GM18873 (cell line): ENCODE data around the gene CCDC71.

Source experiments
- ATAC-seq: cut with Tn5 transposase; IDR thresholded peaks from one replicate; pipeline ENCODE4 v1.9.1; 2021; ENCODE audit warnings: mild to moderate bottlenecking, moderate library complexity, moderate number of reproducible peaks; ENCODE audit not compliant: unreplicated experiment, low FRiP score

The CCDC71 gene

GRCh38 chr3:49171119-49171774 lies 5.1 kb upstream of the CCDC71 start, which contains the start of gene KLHDC8B:
Gene KLHDC8B, plus strand, starts transcription at chr3:49171598. Its CDS starts 1,172 bp downstream, at chr3:49172770.
- ATAC-seq, result no peak

DNA sequence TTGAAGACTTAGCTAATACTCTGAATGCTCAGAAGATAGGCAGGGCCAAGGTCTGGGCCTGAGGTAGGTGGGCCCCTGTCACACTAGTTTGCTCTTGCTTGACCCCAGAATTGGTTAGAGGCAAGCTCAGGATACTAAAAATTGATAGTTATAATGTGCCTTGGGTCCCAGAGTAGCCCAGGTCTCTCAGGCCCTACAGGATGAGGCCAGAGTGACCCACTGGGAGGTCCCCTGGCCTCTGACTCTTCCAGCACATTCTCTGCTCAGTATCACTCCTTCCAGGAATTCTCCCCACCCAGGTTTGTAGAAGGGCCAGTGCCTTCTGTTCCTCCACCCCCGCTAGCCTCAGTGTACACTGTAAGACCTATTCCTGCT lies 4.6 kb upstream of the CCDC71 start:
- ATAC-seq, result no peak

GRCh38 chr3:49166752-49167556 lies 823 bp upstream of the CCDC71 start:
- no peak for ATAC-seq

GRCh38 chr3:49164983-49165720 lies 979 bp downstream of the CCDC71 start:
- no peak for ATAC-seq

DNA sequence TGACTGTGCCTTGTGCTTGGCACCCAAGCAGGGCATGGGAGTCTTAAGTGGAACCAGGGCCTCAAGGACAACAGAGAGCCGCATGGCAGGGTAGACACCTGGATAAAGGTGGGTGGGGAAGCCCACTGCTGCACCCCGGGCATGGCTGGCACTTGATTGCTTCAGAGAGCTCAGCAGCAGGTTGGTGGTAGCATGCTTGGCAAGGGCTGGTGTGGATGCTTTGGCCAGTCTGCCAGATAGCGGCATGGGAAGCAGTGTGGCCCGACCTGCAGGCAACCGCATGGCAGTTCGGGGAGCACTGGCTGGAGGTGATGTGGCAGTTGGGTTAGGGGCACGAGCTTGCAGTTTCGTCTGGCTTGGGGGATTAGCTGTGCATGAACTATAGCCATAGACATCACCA lies 2.5 kb downstream of the CCDC71 start:
- no peak for ATAC-seq

GRCh38 chr3:49162751-49163419 lies 3.2 kb downstream of the CCDC71 start:
- no peak for ATAC-seq

GRCh38 chr3:49161808-49162530 lies 4.2 kb downstream of the CCDC71 start:
- ATAC-seq, result no peak

DNA sequence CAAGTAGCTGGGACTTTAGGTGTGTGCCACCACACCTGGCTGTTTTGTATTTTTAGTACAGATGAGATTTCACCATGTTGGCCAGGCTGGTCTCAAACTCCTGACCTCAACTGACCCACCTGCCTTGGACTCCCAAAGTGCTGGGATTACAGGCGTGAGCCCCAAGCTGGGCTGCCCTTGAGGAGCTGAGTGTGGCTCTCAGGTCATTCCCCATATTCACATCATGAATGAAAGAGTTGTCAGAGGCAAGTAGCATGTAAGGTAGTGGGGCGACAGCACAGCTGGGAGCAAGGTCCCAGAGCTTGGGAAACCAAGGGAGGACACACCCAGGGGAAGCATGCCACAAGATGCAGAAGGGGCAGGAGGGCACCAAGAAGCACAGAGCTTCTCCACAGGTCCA lies 4.9 kb downstream of the CCDC71 start:
- ATAC-seq, result no peak

DNA sequence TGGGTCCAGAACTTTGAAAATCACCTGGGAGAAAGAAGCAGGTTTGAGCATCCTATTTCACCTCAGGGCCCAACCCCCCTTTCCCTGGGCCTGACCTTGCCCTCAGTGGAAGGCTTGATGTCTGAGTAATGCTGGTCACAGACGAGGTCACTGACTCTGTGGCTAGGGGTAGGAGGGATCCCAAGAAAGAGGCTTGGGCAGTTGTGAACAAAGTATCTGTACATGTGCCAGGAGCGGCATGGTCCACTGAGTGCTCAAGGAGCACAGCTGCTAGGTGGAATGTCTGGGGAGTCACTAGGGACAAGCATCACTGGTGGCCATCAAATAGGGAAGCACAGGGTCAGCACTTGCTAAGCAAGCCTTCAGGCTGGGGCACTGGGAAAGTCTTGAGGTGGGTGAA lies 7.3 kb downstream of the CCDC71 start:
- ATAC-seq, result no peak

DNA sequence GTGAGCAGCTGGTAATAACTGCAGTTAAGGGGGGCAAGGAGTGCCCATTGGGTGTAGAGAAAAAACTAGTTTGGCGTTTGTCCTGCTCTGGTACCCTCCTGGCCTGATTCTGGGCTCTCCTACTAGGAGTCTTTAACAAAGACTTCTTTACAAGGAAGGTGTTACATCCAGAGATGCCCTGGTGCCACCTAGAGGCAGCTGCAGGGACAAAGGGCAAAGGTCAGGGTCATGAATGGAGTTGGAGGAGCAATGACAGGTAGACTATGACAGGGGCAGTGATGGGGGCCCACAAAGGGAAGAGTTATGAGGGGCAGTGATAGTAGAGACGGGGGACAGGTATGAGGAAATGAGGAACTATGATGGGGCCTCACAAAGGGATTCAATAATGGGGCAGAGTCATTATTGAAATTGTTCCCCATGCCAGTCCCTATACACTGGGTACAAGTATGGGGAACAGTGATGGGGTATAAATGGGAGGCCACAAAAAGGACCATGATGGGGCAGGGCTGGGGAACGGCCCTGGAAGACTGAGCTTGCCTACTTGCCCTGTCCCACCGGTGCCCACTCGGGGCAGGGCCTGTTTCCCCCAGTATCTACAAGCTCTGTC lies 7.9 kb downstream of the CCDC71 start:
- ATAC-seq, result no peak

DNA sequence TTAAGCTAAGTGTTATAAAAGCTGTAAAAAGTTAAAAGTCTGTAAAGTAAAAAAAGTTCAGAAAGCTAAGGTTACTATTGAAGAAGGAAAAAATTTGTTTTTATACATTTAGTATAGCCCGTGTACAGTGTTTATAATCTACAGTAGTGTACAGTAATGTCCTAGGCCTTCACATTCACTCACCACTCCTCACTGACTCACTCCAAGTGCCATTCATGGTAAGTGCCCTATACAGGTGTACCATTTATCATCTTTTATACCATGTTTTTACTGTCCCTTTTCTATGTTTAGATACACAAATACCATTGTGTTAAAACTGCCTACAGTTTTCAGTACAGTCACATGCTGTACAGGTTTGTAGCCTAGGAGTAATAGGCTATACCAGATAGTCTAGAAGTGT lies 8.8 kb downstream of the CCDC71 start:
- ATAC-seq, result no peak

DNA sequence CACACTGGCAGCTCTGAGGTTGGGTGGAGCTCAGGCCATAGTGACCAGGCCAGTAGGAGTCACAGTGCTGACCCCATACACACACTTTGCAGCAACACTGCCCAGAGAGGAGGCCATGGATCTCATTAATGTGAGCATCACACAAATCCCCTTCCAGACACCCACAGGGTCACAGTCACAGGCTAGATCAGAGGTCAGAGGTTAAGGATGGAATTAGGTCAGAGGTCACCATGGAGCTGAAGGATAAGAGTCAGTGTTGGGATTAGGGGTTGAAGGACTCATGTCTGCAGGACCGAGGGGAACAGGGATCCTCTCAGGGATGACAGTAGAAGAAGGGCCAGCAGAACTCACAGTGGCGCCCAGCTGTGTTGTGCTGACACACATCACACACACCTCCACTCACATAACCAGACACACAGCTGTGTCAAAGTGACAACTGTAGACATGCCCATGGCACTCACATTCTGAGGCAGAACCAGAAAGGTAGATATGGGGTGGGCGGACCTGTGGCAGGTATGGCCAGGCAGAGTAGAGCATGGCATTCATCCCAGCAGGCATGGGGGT lies 12.7 kb downstream of the CCDC71 start:
- ATAC-seq, result no peak

- ATAC-seq, result no peak
Observed at GRCh38 chr3:49151610-49152009, 14.5 kb downstream of the CCDC71 start.

DNA sequence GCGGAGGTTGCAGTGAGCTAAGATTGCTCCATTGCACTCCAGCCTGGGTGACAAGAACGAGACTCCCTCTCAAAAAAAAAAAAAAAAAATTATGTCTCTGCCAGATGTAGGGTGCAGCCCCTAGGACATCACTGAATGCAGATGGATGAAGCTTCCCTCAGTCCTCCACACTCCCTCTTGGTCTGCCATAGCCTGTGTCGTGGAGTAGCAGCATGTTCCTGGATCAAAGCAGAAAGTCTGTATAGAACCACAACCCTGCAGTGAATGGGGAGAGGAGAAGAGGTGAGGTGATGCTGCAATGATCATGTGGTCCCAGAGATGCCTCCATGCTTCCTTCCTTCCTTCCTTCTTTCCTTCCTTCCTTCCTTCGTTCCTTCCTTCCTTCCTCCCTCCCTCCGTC lies 18.0 kb downstream of the CCDC71 start:
- ATAC-seq, result no peak

DNA sequence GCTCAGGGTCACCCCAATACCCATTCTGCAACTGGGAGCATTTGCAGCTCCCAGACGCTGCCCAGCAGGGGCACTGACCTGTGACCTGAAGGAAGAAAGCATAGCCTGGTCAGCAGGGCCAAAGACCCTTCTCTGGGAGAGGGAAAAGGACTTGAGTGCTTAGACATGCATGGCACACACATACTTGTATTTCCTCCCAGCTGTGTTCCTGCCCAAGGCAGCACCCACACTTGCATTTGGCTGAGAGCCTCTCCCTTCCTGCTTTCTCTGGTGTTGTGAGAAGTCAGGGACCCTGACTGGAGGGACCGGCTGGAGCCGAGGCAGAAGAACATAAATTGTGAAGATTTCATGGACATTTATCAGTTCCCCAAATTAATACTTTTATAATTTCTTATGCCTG lies 26.1 kb downstream of the CCDC71 start:
- ATAC-seq, result no peak

DNA sequence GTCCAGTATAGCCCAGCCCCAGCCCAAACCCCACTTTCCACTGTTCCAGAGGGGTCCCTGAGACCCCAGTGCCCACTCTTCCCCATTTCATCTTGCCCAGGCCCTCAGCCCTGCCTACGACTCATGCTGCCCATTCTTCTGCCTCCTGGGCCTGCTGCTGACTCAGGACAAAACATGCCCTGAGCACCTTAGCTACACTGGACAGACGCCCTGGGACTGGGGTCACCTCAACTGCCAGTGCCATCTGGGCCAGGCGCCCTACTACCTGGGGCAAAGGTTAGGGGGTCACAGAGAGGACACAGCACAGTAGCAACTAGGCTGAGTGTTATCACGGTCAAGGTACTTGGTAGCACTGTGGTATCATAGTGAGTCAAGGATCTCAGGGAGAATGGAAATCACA lies 30.6 kb downstream of the CCDC71 start:
- ATAC-seq, result no peak

DNA sequence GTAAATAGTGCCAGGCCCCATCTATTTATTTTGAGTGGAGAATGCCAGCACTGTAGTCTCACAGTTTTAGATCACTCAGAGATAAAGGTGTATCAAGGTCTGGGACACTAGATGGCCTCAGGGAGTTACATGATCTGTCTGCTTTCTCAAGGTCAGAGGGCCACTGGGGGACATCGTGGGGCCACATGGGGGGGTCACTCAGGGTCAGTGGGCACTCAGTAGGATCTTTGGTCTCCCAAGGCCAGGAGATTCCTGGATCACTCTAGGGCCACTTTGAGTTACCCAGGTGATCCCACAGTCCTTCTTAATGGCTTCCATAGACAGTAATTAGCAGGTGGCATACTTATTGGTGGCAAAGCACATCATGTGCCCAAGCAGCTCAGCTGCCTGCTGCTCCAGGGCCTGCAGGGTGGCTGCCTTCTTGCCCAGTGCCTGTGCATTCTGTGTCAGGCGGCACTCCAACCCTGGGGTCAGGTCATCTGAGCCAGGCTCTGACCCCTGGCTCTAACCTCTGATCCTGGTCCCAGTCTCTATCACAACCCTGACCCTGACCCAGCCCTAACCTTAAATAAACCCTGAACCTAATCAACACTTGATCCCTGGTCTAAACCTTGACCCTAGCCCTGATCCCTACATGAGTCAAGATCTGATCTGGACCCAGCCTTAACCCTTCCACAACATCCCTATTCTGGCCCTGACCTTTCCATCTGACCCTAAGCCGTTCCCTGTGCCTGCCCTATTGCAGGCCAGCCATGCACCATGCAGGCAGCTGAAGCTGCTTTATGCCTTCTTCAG lies 31.5 kb downstream of the CCDC71 start:
- ATAC-seq, result no peak

- no peak for ATAC-seq
Observed at GRCh38 chr3:49133226-49133951, 32.7 kb downstream of the CCDC71 start.
